GM19372 (cell line): ENCODE data around the gene A2ML1.
A peak's percentile ranks its signal among the peaks of the same experiment; 100 is the strongest.
"Not testable (repeated sequence)": the region's sequence is repeated elsewhere in the genome, so short reads cannot be mapped to it uniquely, and the experiment has no call there.

ENCODE experiments used
- ATAC-seq: cut with Tn5 transposase; IDR thresholded peaks from one replicate; pipeline ENCODE4 v1.9.1; 2021; ENCODE audit warnings: mild to moderate bottlenecking, low read depth, moderate library complexity; ENCODE audit not compliant: unreplicated experiment

A2ML1 gene

GRCh38 chr12:8903646-8904045, 81.2 kb downstream of the A2ML1 start:
- ATAC-seq, result no peak

DNA sequence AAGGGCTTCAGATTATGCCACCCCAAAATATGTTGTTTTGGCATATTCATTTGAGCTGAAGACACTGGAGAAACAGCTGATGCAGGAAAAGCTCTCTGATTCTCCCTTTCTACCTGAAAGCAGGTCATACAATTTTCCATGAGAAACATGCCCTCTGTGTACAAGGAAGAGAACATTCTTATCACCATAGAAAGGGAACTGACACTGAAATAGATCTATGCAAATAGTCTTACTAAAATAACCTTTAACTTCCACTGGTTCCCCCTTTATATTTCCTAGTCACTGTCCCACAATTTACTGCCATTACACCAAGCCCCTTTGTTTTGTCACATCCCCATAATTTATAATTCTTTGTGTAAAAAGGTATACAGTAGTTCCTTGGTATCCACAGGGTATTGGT, 82.2 kb downstream of the A2ML1 start:
- ATAC-seq, result no peak

GRCh38 chr12:8905546-8905945, 83.1 kb downstream of the A2ML1 start:
- no peak for ATAC-seq

- ATAC-seq, result no peak
Observed at GRCh38 chr12:8906266-8907180, 84.1 kb downstream of the A2ML1 start.

GRCh38 chr12:8907513-8907912, 85.1 kb downstream of the A2ML1 start:
- ATAC-seq, result no peak

DNA sequence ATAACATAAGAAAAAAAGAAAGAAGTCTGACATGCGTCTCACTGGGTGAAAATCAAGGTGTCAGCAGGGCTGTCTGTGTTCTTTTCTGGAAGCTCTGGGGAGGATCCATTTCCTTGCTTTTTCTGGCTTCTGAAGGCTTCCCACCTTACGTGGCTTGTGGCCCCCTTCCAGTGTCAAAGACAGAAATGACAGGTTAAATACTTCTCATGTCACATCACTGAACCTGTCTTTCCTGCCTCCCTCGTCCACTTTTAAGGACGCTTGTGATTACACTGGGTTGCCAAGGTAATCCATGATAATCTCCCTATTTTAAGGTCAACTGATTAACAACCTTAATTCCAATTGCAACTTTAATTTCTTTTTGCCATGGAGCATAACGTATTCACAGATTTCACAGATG, 87.3 kb downstream of the A2ML1 start:
- ATAC-seq, result no peak

GRCh38 chr12:8911606-8912268, 89.3 kb downstream of the A2ML1 start:
- ATAC-seq, result no peak

GRCh38 chr12:8912914-8913313, 90.5 kb downstream of the A2ML1 start:
- ATAC-seq, result no peak

GRCh38 chr12:8913702-8914032, 91.2 kb downstream of the A2ML1 start:
- no peak for ATAC-seq

- peak; percentile 64 for ATAC-seq
Observed at GRCh38 chr12:8914033-8914715, 91.8 kb downstream of the A2ML1 start, which contains the start of gene PHC1. Gene PHC1, plus strand, starts transcription at chr12:8914509. Its CDS starts 3,169 bp downstream, at chr12:8917678.

DNA sequence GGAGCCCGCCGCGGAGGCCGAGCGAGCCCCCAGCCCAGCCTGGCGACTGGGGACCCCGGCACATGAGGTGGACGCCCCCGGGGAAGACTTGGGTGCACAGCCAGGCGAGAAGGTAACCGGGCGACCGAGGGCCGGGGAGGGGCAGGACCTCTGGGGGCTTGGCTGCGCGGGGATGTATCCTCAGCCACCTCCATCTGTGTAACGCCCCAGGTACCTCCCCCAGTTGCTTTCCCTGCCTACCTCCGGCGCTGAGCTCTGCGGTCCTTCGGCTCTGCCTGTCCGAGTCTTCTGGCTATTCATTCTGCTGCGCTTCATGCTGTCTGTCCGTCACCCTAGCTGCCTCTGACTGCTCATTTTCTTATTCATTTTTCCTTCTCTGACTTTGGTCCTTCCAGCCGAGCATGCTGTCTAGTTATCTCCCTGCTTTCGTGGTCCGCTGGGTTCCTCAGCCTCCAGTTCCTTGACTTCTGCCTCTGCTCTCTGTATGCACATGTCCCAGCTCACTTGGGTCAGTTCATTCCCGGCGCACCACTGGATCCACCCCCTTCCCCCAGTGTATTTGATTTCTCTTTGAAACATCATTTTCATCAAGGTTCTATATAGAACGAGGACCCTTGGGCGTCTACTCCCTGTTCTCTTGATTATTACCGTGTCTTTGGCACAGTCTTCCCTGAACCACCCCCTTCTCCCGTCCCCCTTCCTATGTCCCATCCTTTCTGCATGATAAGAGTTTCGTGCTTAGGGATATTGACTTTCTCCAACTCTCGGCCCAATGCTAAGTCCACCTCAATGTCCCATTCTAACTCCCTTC, 92.5 kb downstream of the A2ML1 start:
- peak; percentile 75 for ATAC-seq

- ATAC-seq, result no peak
Observed at GRCh38 chr12:8916154-8916553, 93.7 kb downstream of the A2ML1 start.

DNA sequence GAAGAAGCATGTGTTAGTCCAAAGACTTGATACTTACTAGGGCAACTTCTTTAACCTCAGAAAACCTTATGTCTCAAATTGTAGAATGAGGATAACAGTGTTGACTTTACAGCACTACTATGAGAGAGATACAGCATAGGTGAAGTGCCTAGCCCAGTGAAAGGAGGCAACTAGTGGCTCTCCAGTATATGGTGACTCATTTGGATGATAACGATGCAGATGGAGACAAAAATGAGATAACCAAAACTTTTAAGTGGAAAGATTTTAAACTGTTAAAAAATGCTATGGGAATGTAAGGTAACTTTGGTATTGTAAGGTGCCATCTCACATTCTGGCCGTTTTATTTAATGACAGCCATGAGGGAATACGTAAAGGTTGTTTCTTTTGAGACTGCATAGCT, 94.6 kb downstream of the A2ML1 start:
- no peak for ATAC-seq

GRCh38 chr12:8917751-8918150, 95.3 kb downstream of the A2ML1 start:
- ATAC-seq, result no peak

DNA sequence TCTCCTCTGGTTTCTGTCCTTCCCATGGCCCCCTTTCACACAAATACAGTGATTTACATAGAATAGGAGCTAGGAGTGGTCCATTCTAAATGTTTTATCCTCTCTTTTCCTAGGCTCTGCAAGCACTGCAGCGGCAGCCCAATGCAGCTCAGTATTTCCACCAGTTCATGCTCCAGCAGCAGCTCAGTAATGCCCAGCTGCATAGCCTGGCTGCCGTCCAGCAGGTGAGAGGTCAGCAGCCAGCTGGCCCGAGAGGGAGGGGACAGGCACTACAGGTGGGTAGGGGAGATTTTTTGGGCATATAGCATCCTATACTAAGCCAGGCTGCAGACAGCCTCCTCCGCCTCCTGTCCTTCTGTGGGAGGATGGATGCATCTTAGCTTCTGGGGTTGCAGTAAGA, 97.2 kb downstream of the A2ML1 start:
- not testable (repeated sequence) for ATAC-seq

GRCh38 chr12:8922544-8922943, 100.1 kb downstream of the A2ML1 start:
- no peak for ATAC-seq
